Endometrium (tissue), 2 donors: Measurements from ENCODE around the gene IL1RL2.

Experiments
- FAIRE-seq: peaks from 2 replicates; lab custom pipeline; 2012; peaks lifted over from hg19 to GRCh38; lab: Jason Lieb, UNC
- donor health status: control.
- donor health status: control.

Gene IL1RL2

GRCh38 chr2:102158011-102158755 is 28.6 kb upstream of the IL1RL2 start:
- FAIRE-seq = no peak

GRCh38 chr2:102159295-102159694 is 27.5 kb upstream of the IL1RL2 start:
- no peak for FAIRE-seq

GRCh38 chr2:102166189-102166845 is 20.5 kb upstream of the IL1RL2 start:
- peak; percentile 37 for FAIRE-seq

GRCh38 chr2:102168026-102168771 is 18.6 kb upstream of the IL1RL2 start:
- FAIRE-seq = no peak

GRCh38 chr2:102171946-102172345 is 14.9 kb upstream of the IL1RL2 start:
- no peak for FAIRE-seq

GRCh38 chr2:102172745-102173144 is 14.1 kb upstream of the IL1RL2 start:
- FAIRE-seq = no peak

- no peak for FAIRE-seq
These were observed 10.7 kb upstream of the IL1RL2 start for GRCh38 chr2:102176172-102176571.

GRCh38 chr2:102177814-102178478 is 8.9 kb upstream of the IL1RL2 start:
- no peak for FAIRE-seq

GRCh38 chr2:102179061-102179460 is 7.8 kb upstream of the IL1RL2 start:
- FAIRE-seq = no peak

- FAIRE-seq = no peak
These were observed 6.8 kb upstream of the IL1RL2 start for GRCh38 chr2:102179788-102180686.

- FAIRE-seq = no peak
These were observed 6.2 kb upstream of the IL1RL2 start for GRCh38 chr2:102180687-102180999.

GRCh38 chr2:102181376-102181775 is 5.4 kb upstream of the IL1RL2 start:
- no peak for FAIRE-seq

GRCh38 chr2:102181919-102182635 is 4.7 kb upstream of the IL1RL2 start:
- no peak for FAIRE-seq

- no peak for FAIRE-seq
These were observed 2.8 kb upstream of the IL1RL2 start for GRCh38 chr2:102184018-102184417.

GRCh38 chr2:102184568-102184967 is 2.3 kb upstream of the IL1RL2 start:
- no peak for FAIRE-seq

GRCh38 chr2:102185347-102185746 is 1.5 kb upstream of the IL1RL2 start:
- no peak for FAIRE-seq

- no peak for FAIRE-seq
These were observed 800 bp downstream of the IL1RL2 start for GRCh38 chr2:102187496-102188150.

- peak; percentile 4 for FAIRE-seq
These were observed 3.7 kb downstream of the IL1RL2 start for GRCh38 chr2:102190430-102191107.

- no peak for FAIRE-seq
These were observed 4.7 kb downstream of the IL1RL2 start for GRCh38 chr2:102191501-102191900.

GRCh38 chr2:102193074-102193473 is 6.3 kb downstream of the IL1RL2 start:
- FAIRE-seq = no peak
